Glomerular visceral epithelial cell (primary cell): ENCODE results near the gene MADD.

Source experiments
- DNase-seq: peaks from one replicate; pipeline ENCODE4 v3.0.0-alpha.2; 2016; ENCODE audit errors: extremely low spot score

The MADD gene

GRCh38 chr11:47251751-47252150 lies 18.2 kb upstream of the MADD start:
- DNase-seq, result no peak

- DNase-seq, result no peak
Observed at GRCh38 chr11:47253660-47254059, 16.3 kb upstream of the MADD start.

GRCh38 chr11:47254386-47254785 lies 15.5 kb upstream of the MADD start:
- no peak for DNase-seq

- DNase-seq, result no peak
Observed at GRCh38 chr11:47256374-47256773, 13.6 kb upstream of the MADD start.

GRCh38 chr11:47257177-47257516 lies 12.8 kb upstream of the MADD start:
- no peak for DNase-seq

- peak; percentile 58 for DNase-seq
Observed at GRCh38 chr11:47257517-47258316, 12.2 kb upstream of the MADD start, which contains the start of gene NR1H3. Gene NR1H3, plus strand, starts transcription at chr11:47257996. Its CDS starts 1,221 bp downstream, at chr11:47259217.

GRCh38 chr11:47258317-47258902 lies 11.5 kb upstream of the MADD start:
- DNase-seq, result no peak

GRCh38 chr11:47259232-47259977 lies 10.5 kb upstream of the MADD start:
- peak; percentile 69 for DNase-seq

GRCh38 chr11:47260366-47260765 lies 9.6 kb upstream of the MADD start:
- DNase-seq, result no peak

- DNase-seq, result no peak
Observed at GRCh38 chr11:47261291-47261800, 8.6 kb upstream of the MADD start.

GRCh38 chr11:47264119-47264518 lies 5.8 kb upstream of the MADD start:
- DNase-seq, result no peak

GRCh38 chr11:47264521-47264920 lies 5.4 kb upstream of the MADD start:
- DNase-seq, result no peak

GRCh38 chr11:47267876-47268275 lies 2.1 kb upstream of the MADD start:
- no peak for DNase-seq

- DNase-seq, result no peak
Observed at GRCh38 chr11:47268448-47269001, 1.4 kb upstream of the MADD start.

- peak; percentile 86 for DNase-seq
Observed at GRCh38 chr11:47269002-47269828, 718 bp upstream of the MADD start.

GRCh38 chr11:47270331-47271271 lies 668 bp downstream of the MADD start:
- peak; percentile 9 for DNase-seq

- no peak for DNase-seq
Observed at GRCh38 chr11:47271328-47271727, 1.4 kb downstream of the MADD start.

GRCh38 chr11:47271961-47272661 lies 2.2 kb downstream of the MADD start:
- no peak for DNase-seq

- no peak for DNase-seq
Observed at GRCh38 chr11:47272706-47273105, 2.8 kb downstream of the MADD start.
